HepG2 (cell line): ENCODE measurements around the gene PSMD4. TPM values are rescaled to one million over a fixed set of nuclear protein-coding genes. Genes with fewer than 3 reads are reported as not detected.

ENCODE experiments used
- ATAC-seq: fragments of 200-7000 bp; cut with Tn5 transposase; 3 replicates; pipeline ENCODE4 v1.9.1; 2020; ENCODE audit warnings: mild to moderate bottlenecking, moderate library complexity
- BruUV-seq: library from RNA; stranded (reverse); fragments of 400-500 nt; replicated peaks from 2 replicates; lab custom pipeline; 2021; lab: Mats Ljungman, UMichigan
- CTCF ChIA-PET: fragments of 300-600 bp; formaldehyde crosslinking; extraction: SDS; loops from one replicate; lab custom pipeline; 2021; ENCODE audit warnings: low total read pairs, inconsistent platforms, low intra/inter-chr PET ratio; lab: Yijun Ruan, JAX
- POLR2A ChIA-PET: fragments of 350-600 bp; sonication (Branson Sonifier 250); formaldehyde crosslinking; loops from one replicate; lab custom pipeline; 2020; ENCODE audit warnings: antibody characterized with exemption, inconsistent platforms; lab: Yijun Ruan, JAX
- DNase-seq: peaks from one replicate; pipeline ENCODE4 v3.0.0-alpha.2; 2015; ENCODE audit warnings: low spot score
- FAIRE-seq: peaks from 3 replicates; lab custom pipeline; 2011; peaks lifted over from hg19 to GRCh38; lab: Jason Lieb, UNC
- H2AFZ ChIP-seq: one replicate; pipeline ENCODE4 v1.6.1; 2011; ENCODE audit warnings: low read length, inconsistent platforms
- H3K27ac ChIP-seq: fragments of 300-600 bp; 3 replicates; pipeline ENCODE4 v1.8.0; 2011; ENCODE audit warnings: mixed run types, mild to moderate bottlenecking, mixed read lengths, low read length, inconsistent platforms; ENCODE audit not compliant: insufficient read depth; ENCODE audit errors: extremely low read length
- H3K27me3 ChIP-seq, 2 experiments: fragments of 200-600 bp in 1 of 2; 2 replicates in 1 of 2; 3 replicates in 1 of 2; pipeline versions ENCODE4 v1.6.0 to v1.8.0; 2011; ENCODE audit warnings: low read length in 2 of 2, mild to moderate bottlenecking in 2 of 2, moderate library complexity in 2 of 2, inconsistent platforms in 1 of 2; ENCODE audit not compliant: insufficient read depth in 2 of 2, control insufficient read depth in 1 of 2
- H3K36me3 ChIP-seq, 2 experiments: fragments of 200-600 bp in 1 of 2; replicated peaks in 1 of 2; 2 replicates in 1 of 2; 3 replicates in 1 of 2; pipeline versions ENCODE4 v1.5.1 to v1.8.0; 2011; ENCODE audit warnings: low read length in 2 of 2, inconsistent platforms in 1 of 2; ENCODE audit not compliant: insufficient read depth in 2 of 2, control insufficient read depth in 1 of 2
- H3K4me1 ChIP-seq: 2 replicates; pipeline ENCODE4 v1.5.1; 2012; ENCODE audit warnings: low read length, inconsistent platforms; ENCODE audit not compliant: insufficient read depth
- H3K4me2 ChIP-seq: 2 replicates; pipeline ENCODE4 v1.6.0; 2011; ENCODE audit warnings: low read depth, low read length, inconsistent platforms
- H3K4me3 ChIP-seq, 3 experiments: fragments of 200-600 bp in 1 of 3; sonication (generic), shearing (Covaris generic) in 1 of 3; replicated peaks in 1 of 3; 2 replicates each; pipeline ENCODE4 v1.5.1; 2011 to 2016; ENCODE audit warnings: low read length in 3 of 3, inconsistent platforms in 2 of 3, low read depth in 2 of 3, mild to moderate bottlenecking in 2 of 3, control low read depth in 1 of 3, mixed read lengths in 1 of 3; ENCODE audit not compliant: insufficient read depth in 1 of 3
- H3K79me2 ChIP-seq: one replicate; pipeline ENCODE4 v1.6.1; 2011; ENCODE audit warnings: low read length, inconsistent platforms; ENCODE audit not compliant: insufficient read depth
- H3K9ac ChIP-seq: 2 replicates; pipeline ENCODE4 v1.6.0; 2011; ENCODE audit warnings: mild to moderate bottlenecking, low read depth, low read length, inconsistent platforms; ENCODE audit not compliant: insufficient read depth
- H3K9me3 ChIP-seq: 2 replicates; pipeline ENCODE4 v1.5.1; 2012; ENCODE audit warnings: mild to moderate bottlenecking, low read length
- H4K20me1 ChIP-seq: 2 replicates; pipeline ENCODE4 v1.6.0; 2011; ENCODE audit warnings: inconsistent platforms, mild to moderate bottlenecking, low read length, moderate library complexity; ENCODE audit not compliant: insufficient read depth
- ETV5 ChIP-seq: IDR thresholded peaks from 2 replicates; pipeline ENCODE4 v1.6.1; 2018; ENCODE audit warnings: missing biosample characterization, missing genetic modification reagents, inconsistent platforms, borderline replicate concordance
- HIVEP1 ChIP-seq: sonication (generic); formaldehyde crosslinking; IDR thresholded peaks from 2 replicates; pipeline ENCODE4 v1.4.0; 2020; ENCODE audit warnings: mild to moderate bottlenecking, missing genetic modification reagents
- ONECUT2 ChIP-seq: sonication (generic); formaldehyde crosslinking; IDR thresholded peaks from 2 replicates; pipeline ENCODE4 v1.4.0; 2020; ENCODE audit warnings: missing genetic modification reagents
- RAD51 ChIP-seq: fragments of 450-650 bp; IDR thresholded peaks from 2 replicates; pipeline ENCODE4 v1.6.1; 2016; ENCODE audit warnings: borderline replicate concordance
- SNAPC2 ChIP-seq: sonication (generic); formaldehyde crosslinking; IDR thresholded peaks from 2 replicates; pipeline ENCODE4 v1.8.1; 2022; ENCODE audit warnings: mild to moderate bottlenecking, missing genetic modification reagents
- SP5 ChIP-seq: IDR thresholded peaks from 2 replicates; pipeline ENCODE4 v1.6.1; 2016; ENCODE audit warnings: low read depth, borderline replicate concordance
- TOE1 ChIP-seq: sonication (generic); formaldehyde crosslinking; IDR thresholded peaks from 2 replicates; pipeline ENCODE4 v1.4.0; 2020; ENCODE audit warnings: mild to moderate bottlenecking, missing genetic modification reagents
- ZBTB1 ChIP-seq: sonication (generic); formaldehyde crosslinking; IDR thresholded peaks from 2 replicates; pipeline ENCODE4 v1.4.0; 2020; ENCODE audit warnings: missing genetic modification reagents, borderline replicate concordance
- ZNF484 ChIP-seq: sonication (generic); formaldehyde crosslinking; IDR thresholded peaks from 2 replicates; pipeline ENCODE4 v1.5.1; 2020; ENCODE audit warnings: mild to moderate bottlenecking, low read depth, missing genetic modification reagents, borderline replicate concordance
- ZNF556 ChIP-seq: sonication (generic); formaldehyde crosslinking; IDR thresholded peaks from 2 replicates; pipeline ENCODE4 v1.4.0; 2020; ENCODE audit warnings: mild to moderate bottlenecking, missing genetic modification reagents, borderline replicate concordance
- WGBS: methylation state at CpG from one replicate; pipeline ENCODE4 v1.1.6; 2017; ENCODE audit warnings: low lambda C conversion rate; 5-methylcytosine and 5-hydroxymethylcytosine counted together
- in situ Hi-C: cut with HindIII; loops from 2 replicates; pipeline ENCODE4 v1.10.0; 2017; ENCODE audit warnings: low pct_unique_long_range_greater_than_20kb; ENCODE audit not compliant: extremely low pct_ligation_motif_present
- intact Hi-C: fragments of 100-400 bp; cut with micrococcal nuclease; formaldehyde crosslinking; loops from one replicate; pipeline ENCODE4 v1.10.0; 2022; ENCODE audit not compliant: unreplicated experiment
- polyA plus RNA-seq, 8 experiments: library from polyadenylated mRNA; depleted of rRNA in 3 of 8; stranded (reverse) in 7 of 8; unstranded in 1 of 8; fragments of >200 nt; fragmentation: Illumina TruSeq in 4 of 8; extraction: Trizol in 4 of 8; gene quantifications; 2 replicates each; pipeline versions ENCODE4 v1.2.1 to v1.2.3, GENCODE V29; 2011 to 2016; ENCODE audit warnings: low read depth in 4 of 8, missing spikeins in 1 of 8, mixed read lengths in 1 of 8; ENCODE audit not compliant: insufficient read depth in 1 of 8
- total RNA-seq, 5 experiments: library from RNA; depleted of rRNA; stranded (reverse); fragments of >200 nt; fragmentation: Illumina TruSeq; extraction: Trizol; gene quantifications; 2 replicates each; pipeline ENCODE4 v1.2.3, GENCODE V29; 2016; ENCODE audit warnings: low read depth in 1 of 5
- TF ChIP-seq, protein P1 (sequence below): sonication (generic); formaldehyde crosslinking; IDR thresholded peaks from 2 replicates; pipeline ENCODE4 v1.5.0; 2020; ENCODE audit warnings: mild to moderate bottlenecking, missing genetic modification reagents

Gene PSMD4
- total and polyA plus RNA-seq, 2 of the 13 experiments (the other 11 are each of a cell fraction or from before 2014, with no cell fraction given) = 194 to 243 TPM

DNA sequence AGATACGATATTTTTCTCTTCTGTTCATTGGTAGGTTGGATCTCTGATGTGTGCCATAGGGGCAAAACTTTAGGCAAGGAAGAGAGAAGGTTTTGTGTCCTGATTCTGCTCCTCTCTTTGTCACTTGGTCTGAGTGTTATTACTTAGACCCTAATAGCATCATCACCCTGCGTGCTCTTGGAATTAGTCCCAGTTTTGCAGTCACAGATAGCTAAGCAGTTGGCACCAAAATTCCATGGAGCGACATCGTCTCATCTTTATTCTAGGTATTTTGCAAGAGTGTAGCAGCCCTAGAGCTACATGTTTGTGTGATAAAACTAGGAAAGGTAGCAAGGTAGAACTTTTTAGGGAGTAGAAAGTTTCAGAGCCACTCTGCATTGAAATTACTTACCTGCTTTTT lies 32.4 kb upstream of the PSMD4 start (continued):
- TF ChIP-seq, protein P1, sequence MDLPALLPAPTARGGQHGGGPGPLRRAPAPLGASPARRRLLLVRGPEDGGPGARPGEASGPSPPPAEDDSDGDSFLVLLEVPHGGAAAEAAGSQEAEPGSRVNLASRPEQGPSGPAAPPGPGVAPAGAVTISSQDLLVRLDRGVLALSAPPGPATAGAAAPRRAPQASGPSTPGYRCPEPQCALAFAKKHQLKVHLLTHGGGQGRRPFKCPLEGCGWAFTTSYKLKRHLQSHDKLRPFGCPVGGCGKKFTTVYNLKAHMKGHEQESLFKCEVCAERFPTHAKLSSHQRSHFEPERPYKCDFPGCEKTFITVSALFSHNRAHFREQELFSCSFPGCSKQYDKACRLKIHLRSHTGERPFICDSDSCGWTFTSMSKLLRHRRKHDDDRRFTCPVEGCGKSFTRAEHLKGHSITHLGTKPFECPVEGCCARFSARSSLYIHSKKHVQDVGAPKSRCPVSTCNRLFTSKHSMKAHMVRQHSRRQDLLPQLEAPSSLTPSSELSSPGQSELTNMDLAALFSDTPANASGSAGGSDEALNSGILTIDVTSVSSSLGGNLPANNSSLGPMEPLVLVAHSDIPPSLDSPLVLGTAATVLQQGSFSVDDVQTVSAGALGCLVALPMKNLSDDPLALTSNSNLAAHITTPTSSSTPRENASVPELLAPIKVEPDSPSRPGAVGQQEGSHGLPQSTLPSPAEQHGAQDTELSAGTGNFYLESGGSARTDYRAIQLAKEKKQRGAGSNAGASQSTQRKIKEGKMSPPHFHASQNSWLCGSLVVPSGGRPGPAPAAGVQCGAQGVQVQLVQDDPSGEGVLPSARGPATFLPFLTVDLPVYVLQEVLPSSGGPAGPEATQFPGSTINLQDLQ (CRISPR knock-in tag) = no peak
- TF ChIP-seq SNAPC2 (CRISPR knock-in tag) (no peak), TOE1 (CRISPR knock-in tag) (no peak), ZBTB1 (no peak), ETV5 (CRISPR knock-in tag) (no peak), SP5 (CRISPR knock-in tag) (no peak), RAD51 (no peak), ZNF484 (CRISPR knock-in tag) (no peak), ZNF556 (CRISPR knock-in tag) (no peak), ONECUT2 (CRISPR knock-in tag) (no peak)

DNA sequence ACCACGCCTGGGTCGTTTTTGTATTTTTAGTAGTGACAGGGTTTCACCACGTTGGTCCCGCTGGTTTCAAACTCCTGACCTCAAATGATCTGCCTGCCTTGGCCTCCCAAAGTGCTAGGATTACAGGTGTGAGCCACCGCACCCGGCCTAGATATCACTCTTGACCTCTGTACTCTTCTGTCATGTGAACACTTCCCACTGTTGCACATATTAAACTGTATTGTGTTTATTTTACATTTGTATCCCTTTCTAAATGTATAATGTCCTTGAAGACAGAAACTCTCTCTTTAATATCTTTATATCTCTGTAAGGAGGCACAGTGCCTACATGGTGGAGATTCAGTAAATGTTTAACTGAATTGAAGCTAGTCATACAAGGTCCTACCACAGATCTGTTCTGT lies 19.3 kb upstream of the PSMD4 start:
- POLR2A ChIA-PET = no interaction called here
- CTCF ChIA-PET = no interaction called here
- Histone ChIP-seq H3K27ac (no peak overlapping the region), H3K4me1 (no peaks in the 10 kb centered on the region), H3K27me3 (no peaks in the 10 kb centered on the region), H2AFZ (no peak overlapping the region), H3K4me3 (no peak overlapping the region), H3K4me2 (no peak overlapping the region), H3K9me3 (no peaks in the 10 kb centered on the region), H4K20me1 (no peaks in the 10 kb centered on the region), H3K9ac (no peak overlapping the region), H3K79me2 (no peaks in the 10 kb centered on the region), H3K36me3 (peaks cover 27 to 91% of the 10 kb centered on the region in 2 experiments)
- ATAC-seq (no peak; the same call in 2 of the 3 replicates), DNase-seq (no peak), FAIRE-seq (no peak)
- BruUV-seq = no TSS peak
- intact Hi-C loops = no loop called here
- no peak for TF ChIP-seq HIVEP1 (CRISPR knock-in tag)
- in situ Hi-C loops = no loop called here
- WGBS = 82% methylated on average over 6 of the region's 6 CpGs
